Measurements from ENCODE around the gene CTDP1.

DNA sequence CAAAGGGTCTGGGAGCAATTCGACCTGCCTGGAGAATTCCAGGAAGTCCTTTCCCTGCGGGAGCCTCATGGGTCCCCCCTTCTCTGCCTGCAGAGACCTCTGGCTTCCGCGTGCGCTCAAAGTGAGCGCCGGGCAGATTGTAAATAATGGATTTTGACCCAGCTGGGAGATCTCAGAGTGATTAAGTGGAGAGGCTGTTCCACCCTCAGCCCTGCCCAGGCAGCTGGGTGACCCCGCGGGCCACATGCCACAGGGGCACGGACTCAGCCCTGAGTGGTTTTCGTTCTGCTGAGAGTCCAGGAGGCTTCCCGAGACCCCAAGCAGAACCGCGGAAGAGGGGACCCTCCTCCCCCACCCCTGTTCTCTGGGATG, 119.4 kb downstream of the CTDP1 start:
- TF ChIP-seq, protein P1, sequence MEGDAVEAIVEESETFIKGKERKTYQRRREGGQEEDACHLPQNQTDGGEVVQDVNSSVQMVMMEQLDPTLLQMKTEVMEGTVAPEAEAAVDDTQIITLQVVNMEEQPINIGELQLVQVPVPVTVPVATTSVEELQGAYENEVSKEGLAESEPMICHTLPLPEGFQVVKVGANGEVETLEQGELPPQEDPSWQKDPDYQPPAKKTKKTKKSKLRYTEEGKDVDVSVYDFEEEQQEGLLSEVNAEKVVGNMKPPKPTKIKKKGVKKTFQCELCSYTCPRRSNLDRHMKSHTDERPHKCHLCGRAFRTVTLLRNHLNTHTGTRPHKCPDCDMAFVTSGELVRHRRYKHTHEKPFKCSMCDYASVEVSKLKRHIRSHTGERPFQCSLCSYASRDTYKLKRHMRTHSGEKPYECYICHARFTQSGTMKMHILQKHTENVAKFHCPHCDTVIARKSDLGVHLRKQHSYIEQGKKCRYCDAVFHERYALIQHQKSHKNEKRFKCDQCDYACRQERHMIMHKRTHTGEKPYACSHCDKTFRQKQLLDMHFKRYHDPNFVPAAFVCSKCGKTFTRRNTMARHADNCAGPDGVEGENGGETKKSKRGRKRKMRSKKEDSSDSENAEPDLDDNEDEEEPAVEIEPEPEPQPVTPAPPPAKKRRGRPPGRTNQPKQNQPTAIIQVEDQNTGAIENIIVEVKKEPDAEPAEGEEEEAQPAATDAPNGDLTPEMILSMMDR (conservative IDR thresholded peaks at IDR 0.05 in 1 of 2, IDR thresholded peaks at IDR 0.05 in 1 of 2; ENCODE audit: extremely low read depth in 1 of 2, insufficient read depth in 1 of 2, low read depth in 1 of 2, low read length in 2 of 2) = no peak
- TF ChIP-seq EZH2 (IDR thresholded peaks at IDR 0.05; ENCODE audit: borderline replicate concordance, low read length) = peak; percentile 36

Measured in mammary epithelial cell (primary cell).